HEK293 (cell line): Measurements from ENCODE around the gene TAS1R1.
A peak's percentile ranks its signal among the peaks of the same experiment; 100 is the strongest.

Source experiments
- BCL11B ChIP-seq: fragments of 450-650 bp; formaldehyde crosslinking; IDR thresholded peaks from 2 replicates; pipeline ENCODE4 v1.5.1; 2016; ENCODE audit warnings: low read depth, missing biosample characterization, missing genetic modification characterization
- GLI4 ChIP-seq: fragments of 450-650 bp; formaldehyde crosslinking; IDR thresholded peaks from 2 replicates; pipeline ENCODE4 v1.5.1; 2016; ENCODE audit warnings: missing biosample characterization, missing genetic modification characterization
- GLIS1 ChIP-seq: fragments of 450-650 bp; formaldehyde crosslinking; IDR thresholded peaks from 2 replicates; pipeline ENCODE4 v1.5.1; 2016; ENCODE audit warnings: missing biosample characterization, missing genetic modification characterization
- PRDM1 ChIP-seq: fragments of 450-650 bp; formaldehyde crosslinking; IDR thresholded peaks from 2 replicates; pipeline ENCODE4; 2016; ENCODE audit warnings: missing biosample characterization, missing genetic modification characterization
- PRDM10 ChIP-seq: fragments of 450-650 bp; formaldehyde crosslinking; IDR thresholded peaks from 2 replicates; pipeline ENCODE4 v1.5.1; 2016; ENCODE audit warnings: missing biosample characterization, missing genetic modification characterization
- REPIN1 ChIP-seq: fragments of 450-650 bp; formaldehyde crosslinking; IDR thresholded peaks from 2 replicates; pipeline ENCODE4 v1.5.1; 2017; ENCODE audit warnings: missing biosample characterization, missing genetic modification characterization, low read depth
- SCRT1 ChIP-seq: fragments of 450-650 bp; formaldehyde crosslinking; IDR thresholded peaks from 2 replicates; pipeline ENCODE4 v1.5.1; 2016; ENCODE audit warnings: missing biosample characterization, missing genetic modification characterization, borderline replicate concordance
- YY1 ChIP-seq: fragments of 450-650 bp; formaldehyde crosslinking; IDR thresholded peaks from 2 replicates; pipeline ENCODE4 v1.5.1; 2018; ENCODE audit warnings: missing biosample characterization, missing genetic modification characterization
- ZFP69B ChIP-seq: fragments of 450-650 bp; formaldehyde crosslinking; IDR thresholded peaks from 2 replicates; pipeline ENCODE4 v1.5.1; 2016; ENCODE audit warnings: missing biosample characterization, missing genetic modification characterization
- ZNF114 ChIP-seq: fragments of 450-650 bp; formaldehyde crosslinking; IDR thresholded peaks from 2 replicates; pipeline ENCODE4 v1.5.0; 2017; ENCODE audit warnings: missing biosample characterization, missing genetic modification characterization
- ZNF132 ChIP-seq: fragments of 450-650 bp; formaldehyde crosslinking; IDR thresholded peaks from 2 replicates; pipeline ENCODE4 v1.5.1; 2017; ENCODE audit warnings: missing biosample characterization, missing genetic modification characterization, borderline replicate concordance
- ZNF140 ChIP-seq: fragments of 450-650 bp; formaldehyde crosslinking; IDR thresholded peaks from 2 replicates; pipeline ENCODE4 v1.5.1; 2016; ENCODE audit warnings: missing biosample characterization, missing genetic modification characterization
- ZNF169 ChIP-seq: fragments of 450-650 bp; formaldehyde crosslinking; IDR thresholded peaks from 2 replicates; pipeline ENCODE4 v1.5.1; 2016; ENCODE audit warnings: missing biosample characterization, missing genetic modification characterization
- ZNF175 ChIP-seq: fragments of 450-650 bp; formaldehyde crosslinking; IDR thresholded peaks from 2 replicates; pipeline ENCODE4 v1.5.1; 2016; ENCODE audit warnings: missing biosample characterization, missing genetic modification characterization
- ZNF214 ChIP-seq: fragments of 450-650 bp; formaldehyde crosslinking; IDR thresholded peaks from 2 replicates; pipeline ENCODE4 v1.5.1; 2017; ENCODE audit warnings: missing biosample characterization, mild to moderate bottlenecking, missing genetic modification characterization, borderline replicate concordance
- ZNF248 ChIP-seq: fragments of 450-650 bp; formaldehyde crosslinking; IDR thresholded peaks from 2 replicates; pipeline ENCODE4 v1.5.1; 2017; ENCODE audit warnings: missing biosample characterization, missing genetic modification characterization
- ZNF335 ChIP-seq: fragments of 450-650 bp; formaldehyde crosslinking; conservative IDR thresholded peaks from 2 replicates; pipeline ENCODE4 v1.5.1; 2016; ENCODE audit warnings: missing biosample characterization, missing genetic modification characterization
- ZNF354C ChIP-seq: fragments of 450-650 bp; formaldehyde crosslinking; IDR thresholded peaks from 2 replicates; pipeline ENCODE4 v1.5.1; 2016; ENCODE audit warnings: missing biosample characterization, missing genetic modification characterization, low read depth, borderline replicate concordance
- ZNF404 ChIP-seq: fragments of 450-650 bp; formaldehyde crosslinking; IDR thresholded peaks from 2 replicates; pipeline ENCODE4 v1.5.1; 2017; ENCODE audit warnings: missing biosample characterization, missing genetic modification characterization
- ZNF423 ChIP-seq: fragments of 450-650 bp; formaldehyde crosslinking; IDR thresholded peaks from 2 replicates; pipeline ENCODE4 v1.5.1; 2016; ENCODE audit warnings: missing biosample characterization, missing genetic modification characterization
- ZNF433 ChIP-seq: fragments of 450-650 bp; formaldehyde crosslinking; IDR thresholded peaks from 2 replicates; pipeline ENCODE4 v1.5.1; 2016; ENCODE audit warnings: missing biosample characterization, missing genetic modification characterization, low read depth
- ZNF518A ChIP-seq: fragments of 450-650 bp; formaldehyde crosslinking; conservative IDR thresholded peaks from 2 replicates; pipeline ENCODE4 v1.5.1; 2016; ENCODE audit warnings: low read depth, missing biosample characterization, missing genetic modification characterization
- ZNF544 ChIP-seq: fragments of 450-650 bp; formaldehyde crosslinking; IDR thresholded peaks from 2 replicates; pipeline ENCODE4 v1.5.0; 2017; ENCODE audit warnings: missing biosample characterization, missing genetic modification characterization
- ZNF623 ChIP-seq: fragments of 450-650 bp; formaldehyde crosslinking; IDR thresholded peaks from 2 replicates; pipeline ENCODE4 v1.5.1; 2016; ENCODE audit warnings: missing biosample characterization, missing genetic modification characterization
- ZNF624 ChIP-seq: fragments of 450-650 bp; formaldehyde crosslinking; IDR thresholded peaks from 2 replicates; pipeline ENCODE4 v1.5.1; 2017; ENCODE audit warnings: missing biosample characterization, missing genetic modification characterization
- ZNF670 ChIP-seq: fragments of 450-650 bp; formaldehyde crosslinking; IDR thresholded peaks from 2 replicates; pipeline ENCODE4 v1.5.1; 2016; ENCODE audit warnings: missing biosample characterization, missing genetic modification characterization, low read depth
- ZNF677 ChIP-seq: fragments of 450-650 bp; IDR thresholded peaks from 2 replicates; pipeline ENCODE4 v1.5.0; 2018; ENCODE audit warnings: missing biosample characterization, mild to moderate bottlenecking, missing genetic modification characterization, moderate library complexity
- ZNF704 ChIP-seq: fragments of 450-650 bp; formaldehyde crosslinking; IDR thresholded peaks from 2 replicates; pipeline ENCODE4 v1.5.1; 2016; ENCODE audit warnings: missing biosample characterization, missing genetic modification characterization
- ZNF76 ChIP-seq: fragments of 450-650 bp; formaldehyde crosslinking; IDR thresholded peaks from 2 replicates; pipeline ENCODE4; 2016; ENCODE audit warnings: low read depth, missing biosample characterization, missing genetic modification characterization, borderline replicate concordance
- ZNF791 ChIP-seq: fragments of 450-650 bp; formaldehyde crosslinking; IDR thresholded peaks from 2 replicates; pipeline ENCODE4 v1.5.1; 2016; ENCODE audit warnings: missing biosample characterization, missing genetic modification characterization
- ZNF792 ChIP-seq: fragments of 450-650 bp; formaldehyde crosslinking; IDR thresholded peaks from 2 replicates; pipeline ENCODE4 v1.5.1; 2016; ENCODE audit warnings: missing biosample characterization, missing genetic modification characterization
- ZNF843 ChIP-seq: fragments of 450-650 bp; formaldehyde crosslinking; IDR thresholded peaks from 2 replicates; pipeline ENCODE4 v1.5.1; 2016; ENCODE audit warnings: missing biosample characterization, missing genetic modification characterization
- ZSCAN23 ChIP-seq: fragments of 450-650 bp; formaldehyde crosslinking; IDR thresholded peaks from 2 replicates; pipeline ENCODE4 v1.5.1; 2016; ENCODE audit warnings: missing biosample characterization, missing genetic modification characterization

The TAS1R1 gene

GRCh38 chr1:6601923-6602668 lies 47.0 kb downstream of the TAS1R1 start (continued):
- no peak for TF ChIP-seq GLIS1 (tag by site-specific recombination)
- no peak for TF ChIP-seq ZNF175 (tag by site-specific recombination)
- TF ChIP-seq BCL11B (tag by site-specific recombination), result no peak
- TF ChIP-seq ZNF704, result no peak
- no peak for TF ChIP-seq PRDM1 (tag by site-specific recombination)
- no peak for TF ChIP-seq ZNF544 (tag by site-specific recombination)
- TF ChIP-seq ZNF248 (tag by site-specific recombination), result no peak
- no peak for TF ChIP-seq SCRT1
- TF ChIP-seq REPIN1, result no peak
- peak; percentile 43; the same call in 1 of the 2 replicates for TF ChIP-seq ZNF792 (tag by site-specific recombination)
- TF ChIP-seq ZNF670, result no peak
- TF ChIP-seq ZNF335, result peak; percentile 76
- no peak for TF ChIP-seq ZNF114 (tag by site-specific recombination)
- no peak for TF ChIP-seq ZNF354C (tag by site-specific recombination)
- TF ChIP-seq ZNF169 (tag by site-specific recombination), result peak; percentile 24; the same call in 1 of the 2 replicates
- no peak for TF ChIP-seq ZNF791 (tag by site-specific recombination)
- TF ChIP-seq ZNF214 (tag by site-specific recombination), result no peak
- no peak for TF ChIP-seq ZFP69B (tag by site-specific recombination)
- TF ChIP-seq ZNF423 (tag by site-specific recombination), result no peak
- TF ChIP-seq ZNF843 (tag by site-specific recombination), result no peak
- TF ChIP-seq ZNF76 (tag by site-specific recombination), result peak; percentile 94
- TF ChIP-seq ZSCAN23, result no peak
- no peak for TF ChIP-seq PRDM10 (tag by site-specific recombination)
- no peak for TF ChIP-seq ZNF624
- no peak for TF ChIP-seq GLI4
- no peak for TF ChIP-seq ZNF404
- TF ChIP-seq ZNF623, result no peak
- no peak for TF ChIP-seq ZNF433 (tag by site-specific recombination)
- no peak for TF ChIP-seq ZNF132 (tag by site-specific recombination)
- TF ChIP-seq ZNF518A, result no peak
- no peak; the same call in 1 of the 2 replicates for TF ChIP-seq YY1 (tag by site-specific recombination)
- no peak for TF ChIP-seq ZNF140
- peak; percentile 70; the same call in 1 of the 2 replicates for TF ChIP-seq ZNF677 (tag by site-specific recombination)
